ENCODE measurements around the gene FGF9. TPM values are rescaled to one million over a fixed set of nuclear protein-coding genes. Genes with fewer than 3 reads are reported as not detected.

Gene FGF9
- total RNA-seq, 1 experiment from 2014 or later = 0.11 TPM

DNA sequence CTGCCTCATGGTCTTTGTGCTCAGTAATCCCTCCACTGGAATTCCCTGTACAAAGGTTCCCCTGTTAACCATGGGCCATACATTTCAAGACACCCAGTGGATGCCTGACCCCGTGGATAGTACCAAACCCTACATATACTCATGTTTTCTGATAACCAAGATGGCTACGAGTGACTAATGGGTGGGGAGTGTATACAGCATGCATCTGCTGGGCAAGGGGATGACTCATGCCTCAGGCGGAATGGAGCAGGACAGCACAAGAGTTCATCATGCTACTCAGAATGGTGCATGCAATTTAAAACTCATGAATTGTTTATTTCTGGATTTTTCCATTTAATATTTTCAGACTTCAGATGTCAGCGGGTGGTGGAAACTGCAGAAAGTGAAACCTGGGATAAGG lies 13.3 kb upstream of the FGF9 start:
- no peak overlapping the region for H3K9ac ChIP-seq (ENCODE audit: low read length)
- DNase-seq = no peak
- H3K9me2 ChIP-seq (replicated peaks; ENCODE audit: insufficient read depth, low read length) = no peaks in the 10 kb centered on the region
- H3K9me3 ChIP-seq (ENCODE audit: low read length) = no peaks in the 10 kb centered on the region; the same call in 1 of the 2 replicates
- peaks cover 22% of the 10 kb centered on the region for H3K4me1 ChIP-seq (ENCODE audit: low read length)
- H3K27ac ChIP-seq (ENCODE audit: low read length) = no peak overlapping the region
- peaks cover 3% of the 10 kb centered on the region; the same call in 1 of the 2 replicates for H3K27me3 ChIP-seq (ENCODE audit: low read length)
- no peak overlapping the region for H2AFZ ChIP-seq (ENCODE audit: low read length)
- no peaks in the 10 kb centered on the region for H3K36me3 ChIP-seq (ENCODE audit: insufficient read depth, low read length)
- H3K4me3 ChIP-seq (ENCODE audit: low read length) = no peak overlapping the region
- no peak overlapping the region for H3K4me2 ChIP-seq (ENCODE audit: low read depth, low read length, poor library complexity, severe bottlenecking)
- H4K20me1 ChIP-seq (ENCODE audit: insufficient read depth, low read depth, low read length) = no peaks in the 10 kb centered on the region
- H3K79me2 ChIP-seq (ENCODE audit: low read length) = no peaks in the 10 kb centered on the region

GRCh38 chr13:21659087-21659486 lies 11.8 kb upstream of the FGF9 start:
- H3K4me2 ChIP-seq (ENCODE audit: low read depth, low read length, poor library complexity, severe bottlenecking) = no peak overlapping the region
- H4K20me1 ChIP-seq (ENCODE audit: insufficient read depth, low read depth, low read length) = no peaks in the 10 kb centered on the region
- no peaks in the 10 kb centered on the region for H3K79me2 ChIP-seq (ENCODE audit: low read length)
- no peaks in the 10 kb centered on the region for H3K36me3 ChIP-seq (ENCODE audit: insufficient read depth, low read length)
- no peak for DNase-seq
- H3K4me3 ChIP-seq (ENCODE audit: low read length) = no peak overlapping the region
- H3K9me2 ChIP-seq (replicated peaks; ENCODE audit: insufficient read depth, low read length) = no peaks in the 10 kb centered on the region
- no peak overlapping the region for H2AFZ ChIP-seq (ENCODE audit: low read length)
- no peak overlapping the region for H3K27ac ChIP-seq (ENCODE audit: low read length)
- H3K4me1 ChIP-seq (ENCODE audit: low read length) = peaks cover 30% of the 10 kb centered on the region
- H3K9ac ChIP-seq (ENCODE audit: low read length) = no peak overlapping the region
- peaks cover 3% of the 10 kb centered on the region; the same call in 1 of the 2 replicates for H3K27me3 ChIP-seq (ENCODE audit: low read length)
- H3K9me3 ChIP-seq (ENCODE audit: low read length) = no peaks in the 10 kb centered on the region; the same call in 1 of the 2 replicates

DNA sequence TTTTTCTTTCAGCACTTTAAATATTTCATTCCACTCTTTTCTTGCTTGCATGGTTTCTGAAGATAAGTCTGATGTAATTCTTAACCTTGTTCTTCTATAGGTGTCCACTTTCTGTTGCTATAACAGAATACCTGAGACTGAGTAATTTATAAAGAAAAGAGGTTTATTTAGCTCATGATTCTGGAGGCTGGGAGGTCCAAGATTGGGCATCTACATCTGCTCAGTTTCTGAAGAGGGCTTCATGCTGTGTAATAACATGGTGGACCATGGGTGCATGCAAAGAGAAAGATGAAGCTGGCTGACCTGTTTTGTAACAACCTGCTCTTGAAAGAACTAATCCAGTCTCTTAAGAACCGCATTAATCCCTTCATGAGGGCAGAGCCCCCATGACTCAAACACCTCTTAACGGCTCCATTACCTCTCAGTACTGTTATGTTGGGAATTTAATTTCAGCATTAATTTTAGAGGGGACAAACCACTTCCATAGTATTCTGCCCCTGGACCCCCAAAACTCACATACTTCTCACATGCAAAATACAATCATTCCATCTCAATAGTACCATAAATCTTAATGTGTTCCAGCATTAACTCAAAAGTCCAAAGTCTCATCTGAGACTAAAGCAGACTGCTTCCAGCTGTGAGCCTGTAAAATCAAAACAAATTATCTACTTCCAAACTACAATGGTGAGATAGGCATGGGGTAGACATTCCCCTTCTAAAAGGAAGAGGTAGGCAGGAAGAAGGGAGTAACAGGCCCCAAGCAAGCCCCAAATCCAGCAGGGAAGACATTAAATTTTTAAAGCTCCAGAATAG lies 9.6 kb upstream of the FGF9 start:
- no peaks in the 10 kb centered on the region; the same call in 1 of the 2 replicates for H3K9me3 ChIP-seq (ENCODE audit: low read length)
- no peaks in the 10 kb centered on the region for H4K20me1 ChIP-seq (ENCODE audit: insufficient read depth, low read depth, low read length)
- no peaks in the 10 kb centered on the region for H3K36me3 ChIP-seq (ENCODE audit: insufficient read depth, low read length)
- no peaks in the 10 kb centered on the region for H3K79me2 ChIP-seq (ENCODE audit: low read length)
- no peak overlapping the region for H3K9ac ChIP-seq (ENCODE audit: low read length)
- no peak overlapping the region for H3K4me3 ChIP-seq (ENCODE audit: low read length)
- no peak overlapping the region for H2AFZ ChIP-seq (ENCODE audit: low read length)
- DNase-seq = no peak
- H3K4me2 ChIP-seq (ENCODE audit: low read depth, low read length, poor library complexity, severe bottlenecking) = peak overlapping the region; percentile 62
- H3K27me3 ChIP-seq (ENCODE audit: low read length) = peaks cover 3% of the 10 kb centered on the region; the same call in 1 of the 2 replicates
- peaks cover 36% of the 10 kb centered on the region for H3K4me1 ChIP-seq (ENCODE audit: low read length)
- H3K27ac ChIP-seq (ENCODE audit: low read length) = no peak overlapping the region
- no peaks in the 10 kb centered on the region for H3K9me2 ChIP-seq (replicated peaks; ENCODE audit: insufficient read depth, low read length)

GRCh38 chr13:21663197-21663596 lies 7.7 kb upstream of the FGF9 start:
- Histone ChIP-seq H3K9me3 (ENCODE audit: low read length) (no peaks in the 10 kb centered on the region; the same call in 1 of the 2 replicates), H3K79me2 (ENCODE audit: low read length) (no peaks in the 10 kb centered on the region), H4K20me1 (ENCODE audit: insufficient read depth, low read depth, low read length) (no peaks in the 10 kb centered on the region), H3K4me1 (ENCODE audit: low read length) (peaks cover 36% of the 10 kb centered on the region), H3K4me2 (ENCODE audit: low read depth, low read length, poor library complexity, severe bottlenecking) (peak overlapping the region; percentile 62), H3K36me3 (ENCODE audit: insufficient read depth, low read length) (no peaks in the 10 kb centered on the region), H3K27me3 (ENCODE audit: low read length) (peaks cover 3% of the 10 kb centered on the region; the same call in 1 of the 2 replicates), H3K4me3 (ENCODE audit: low read length) (peak overlapping the region; percentile 17; the same call in 1 of the 2 replicates), H3K9ac (ENCODE audit: low read length) (no peak overlapping the region), H3K9me2 (replicated peaks; ENCODE audit: insufficient read depth, low read length) (no peaks in the 10 kb centered on the region), H3K27ac (ENCODE audit: low read length) (0 out of 2 replicates have a peak overlapping the region, but pooled peaks have one; percentile 6), H2AFZ (ENCODE audit: low read length) (no peak overlapping the region)
- DNase-seq = peak; percentile 82

- no peak overlapping the region for H2AFZ ChIP-seq (ENCODE audit: low read length)
Measured at GRCh38 chr13:21668732-21669275, 2.1 kb upstream of the FGF9 start.

DNA sequence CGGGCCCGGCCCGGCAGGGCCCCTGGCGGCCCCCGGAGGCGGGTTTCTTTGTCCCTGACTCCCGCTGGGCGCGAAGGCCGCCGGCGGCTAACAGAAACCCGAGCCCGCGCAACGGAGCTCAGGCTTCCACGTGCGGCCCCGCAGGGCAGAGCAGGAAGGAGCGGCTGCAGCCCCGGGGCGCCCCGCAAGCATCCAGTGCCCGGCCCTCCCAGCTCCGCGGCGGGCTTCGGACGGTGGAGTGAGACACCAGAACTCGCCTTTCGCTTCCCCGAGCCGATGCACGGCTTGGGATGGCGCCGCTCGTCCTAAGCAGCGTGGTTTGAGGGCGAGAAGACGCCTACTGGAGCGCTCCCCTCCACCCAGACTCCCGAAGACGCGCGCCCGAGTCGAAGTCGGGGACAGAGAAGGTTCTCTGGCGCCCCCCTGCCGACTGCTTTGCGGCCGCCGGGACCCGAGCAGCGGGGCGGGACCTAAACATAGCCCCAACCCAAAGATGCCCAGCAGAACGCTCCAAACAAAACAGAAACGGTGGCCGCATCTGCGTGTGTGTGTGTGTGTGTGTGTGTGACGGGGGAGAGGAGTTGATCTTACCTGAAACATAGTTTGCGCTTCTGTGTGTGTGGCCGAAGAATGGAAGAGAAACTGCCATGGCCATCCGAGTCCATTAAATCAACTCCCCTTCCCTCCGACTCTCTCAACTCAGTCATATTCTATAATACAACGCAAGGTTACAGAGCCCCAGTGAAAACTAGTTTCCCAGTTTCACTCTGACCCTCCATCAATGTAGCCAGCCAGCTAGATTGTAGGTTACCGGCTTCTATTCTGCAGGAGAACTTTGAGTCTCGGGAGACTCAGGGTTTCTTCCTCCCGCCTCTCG lies 629 bp upstream of the FGF9 start:
- Histone ChIP-seq H2AFZ (ENCODE audit: low read length) (peak overlapping the region; percentile 100), H3K27ac (ENCODE audit: low read length) (peak overlapping the region; percentile 71; the same call in 1 of the 2 replicates), H3K9me3 (ENCODE audit: low read length) (no peaks in the 10 kb centered on the region), H3K27me3 (ENCODE audit: low read length) (no peaks in the 10 kb centered on the region), H3K36me3 (ENCODE audit: insufficient read depth, low read length) (no peaks in the 10 kb centered on the region), H3K9me2 (replicated peaks; ENCODE audit: insufficient read depth, low read length) (no peaks in the 10 kb centered on the region), H3K9ac (ENCODE audit: low read length) (peak overlapping the region; percentile 77), H3K4me2 (ENCODE audit: low read depth, low read length, poor library complexity, severe bottlenecking) (peak overlapping the region; percentile 99), H3K4me1 (ENCODE audit: low read length) (peaks cover 57% of the 10 kb centered on the region), H3K79me2 (ENCODE audit: low read length) (no peaks in the 10 kb centered on the region), H4K20me1 (ENCODE audit: insufficient read depth, low read depth, low read length) (no peaks in the 10 kb centered on the region), H3K4me3 (ENCODE audit: low read length) (peak overlapping the region; percentile 90)
- peak; percentile 91 for DNase-seq

More at GRCh38 chr13:21668732-21669275, 2.1 kb upstream of the FGF9 start:
- no peak for DNase-seq
- no peak overlapping the region for H3K27ac ChIP-seq (ENCODE audit: low read length)
- H3K9ac ChIP-seq (ENCODE audit: low read length) = peak overlapping the region; percentile 77; the same call in 1 of the 2 replicates
- no peaks in the 10 kb centered on the region for H3K79me2 ChIP-seq (ENCODE audit: low read length)
- H3K27me3 ChIP-seq (ENCODE audit: low read length) = no peaks in the 10 kb centered on the region
- peak overlapping the region; percentile 90 for H3K4me3 ChIP-seq (ENCODE audit: low read length)
- H3K9me2 ChIP-seq (replicated peaks; ENCODE audit: insufficient read depth, low read length) = no peaks in the 10 kb centered on the region
- H3K4me1 ChIP-seq (ENCODE audit: low read length) = peaks cover 54% of the 10 kb centered on the region
- no peaks in the 10 kb centered on the region for H4K20me1 ChIP-seq (ENCODE audit: insufficient read depth, low read depth, low read length)
- peak overlapping the region; percentile 99 for H3K4me2 ChIP-seq (ENCODE audit: low read depth, low read length, poor library complexity, severe bottlenecking)
- no peaks in the 10 kb centered on the region for H3K9me3 ChIP-seq (ENCODE audit: low read length)
- no peaks in the 10 kb centered on the region for H3K36me3 ChIP-seq (ENCODE audit: insufficient read depth, low read length)

- no peak overlapping the region for H3K27ac ChIP-seq (ENCODE audit: low read length)
- peak overlapping the region; percentile 99 for H3K4me2 ChIP-seq (ENCODE audit: low read depth, low read length, poor library complexity, severe bottlenecking)
- peak overlapping the region; percentile 90 for H3K4me3 ChIP-seq (ENCODE audit: low read length)
- H3K79me2 ChIP-seq (ENCODE audit: low read length) = no peaks in the 10 kb centered on the region
- DNase-seq = no peak
- no peaks in the 10 kb centered on the region for H3K9me2 ChIP-seq (replicated peaks; ENCODE audit: insufficient read depth, low read length)
- H3K9ac ChIP-seq (ENCODE audit: low read length) = no peak overlapping the region
- no peak overlapping the region for H2AFZ ChIP-seq (ENCODE audit: low read length)
- H3K9me3 ChIP-seq (ENCODE audit: low read length) = no peaks in the 10 kb centered on the region
- H3K4me1 ChIP-seq (ENCODE audit: low read length) = peaks cover 70% of the 10 kb centered on the region
- H3K27me3 ChIP-seq (ENCODE audit: low read length) = no peaks in the 10 kb centered on the region
- no peaks in the 10 kb centered on the region for H4K20me1 ChIP-seq (ENCODE audit: insufficient read depth, low read depth, low read length)
- no peaks in the 10 kb centered on the region for H3K36me3 ChIP-seq (ENCODE audit: insufficient read depth, low read length)
Measured at GRCh38 chr13:21671620-21672286, 880 bp downstream of the FGF9 start.

Measured in Karpas-422 (cell line).